Measurements from ENCODE around the gene PRKCD.

- no peak for TF ChIP-seq CTCF (conservative IDR thresholded peaks at IDR 0.05; ENCODE audit: low read length)
- TF ChIP-seq EZH2phosphoT487 (IDR thresholded peaks at IDR 0.05; ENCODE audit: borderline replicate concordance, low read depth, low read length), result no peak
Observed at GRCh38 chr3:53181024-53181371, 20.0 kb downstream of the PRKCD start.
